H9 (cell line): ENCODE data around the gene L1TD1. TPM values are rescaled to one million over a fixed set of nuclear protein-coding genes. Genes with fewer than 3 reads are reported as not detected.

Experiments
- DNase-seq: peaks from one replicate; pipeline ENCODE4 v3.0.0-alpha.2; 2017
- H2AFZ ChIP-seq: one replicate; pipeline ENCODE4 v1.6.1; 2013; ENCODE audit warnings: mild to moderate bottlenecking, low read length, control low read depth, moderate library complexity
- H2AK5ac ChIP-seq: 2 replicates; pipeline ENCODE4 v1.6.1; 2013; ENCODE audit warnings: low read length, control low read depth, mixed read lengths; ENCODE audit not compliant: insufficient read length
- H2BK120ac ChIP-seq: one replicate; pipeline ENCODE4 v1.6.1; 2013; ENCODE audit warnings: low read depth, mild to moderate bottlenecking, low read length, control low read depth, inconsistent platforms; ENCODE audit not compliant: poor library complexity, severe bottlenecking
- H2BK12ac ChIP-seq: 2 replicates; pipeline ENCODE4 v1.6.1; 2013; ENCODE audit warnings: low read length, control low read depth, mixed read lengths, low read depth; ENCODE audit not compliant: insufficient read length
- H2BK15ac ChIP-seq: 2 replicates; pipeline ENCODE4 v1.6.1; 2013; ENCODE audit warnings: low read depth, low read length, control low read depth
- H2BK20ac ChIP-seq: one replicate; pipeline ENCODE4 v1.6.1; 2013; ENCODE audit warnings: low read depth, mild to moderate bottlenecking, low read length, control low read depth, inconsistent platforms; ENCODE audit not compliant: poor library complexity, severe bottlenecking
- H2BK5ac ChIP-seq: 2 replicates; pipeline ENCODE4 v1.6.1; 2013; ENCODE audit warnings: low read length, control low read depth, mixed read lengths; ENCODE audit not compliant: insufficient read length
- H3K14ac ChIP-seq: 2 replicates; pipeline ENCODE4 v1.6.1; 2013; ENCODE audit warnings: low read length, control low read depth; ENCODE audit not compliant: insufficient read depth
- H3K18ac ChIP-seq: 2 replicates; pipeline ENCODE4 v1.6.1; 2013; ENCODE audit warnings: low read depth, mild to moderate bottlenecking, mixed read lengths, low read length, control low read depth; ENCODE audit not compliant: insufficient read length
- H3K23ac ChIP-seq: 2 replicates; pipeline ENCODE4 v1.6.1; 2013; ENCODE audit warnings: low read length, control low read depth, mixed read lengths, low read depth; ENCODE audit not compliant: insufficient read length
- H3K23me2 ChIP-seq: 2 replicates; pipeline ENCODE4 v1.6.1; 2013; ENCODE audit warnings: low read depth, mild to moderate bottlenecking, mixed read lengths, low read length, control low read depth; ENCODE audit not compliant: insufficient read length, poor library complexity, severe bottlenecking
- H3K27ac ChIP-seq: 2 replicates; pipeline ENCODE4 v1.5.1; 2013; ENCODE audit warnings: low read length, control low read depth, mixed read lengths, low read depth; ENCODE audit not compliant: insufficient read length
- H3K27me3 ChIP-seq: 2 replicates; pipeline ENCODE4 v1.6.1; 2013; ENCODE audit warnings: low read length, control low read depth, inconsistent platforms; ENCODE audit not compliant: insufficient read depth
- H3K4ac ChIP-seq: 2 replicates; pipeline ENCODE4 v1.6.1; 2013; ENCODE audit warnings: low read depth, mild to moderate bottlenecking, control low read depth, inconsistent platforms, low read length, moderate library complexity
- H3K4me1 ChIP-seq: 2 replicates; pipeline ENCODE4 v1.6.1; 2013; ENCODE audit warnings: low read length, control low read depth, inconsistent platforms; ENCODE audit not compliant: insufficient read depth
- H3K4me2 ChIP-seq: 2 replicates; pipeline ENCODE4 v1.6.1; 2013; ENCODE audit warnings: low read length, control low read depth, mixed read lengths; ENCODE audit not compliant: insufficient read length, insufficient read depth
- H3K56ac ChIP-seq: 2 replicates; pipeline ENCODE4 v1.6.1; 2013; ENCODE audit warnings: low read depth, mild to moderate bottlenecking, mixed read lengths, low read length, control low read depth; ENCODE audit not compliant: insufficient read length
- H3K79me1 ChIP-seq: 2 replicates; pipeline ENCODE4 v1.6.1; 2013; ENCODE audit warnings: low read depth, mild to moderate bottlenecking, moderate library complexity, low read length, control low read depth, inconsistent platforms; ENCODE audit not compliant: insufficient read depth, poor library complexity, severe bottlenecking
- H3K79me2 ChIP-seq: 2 replicates; pipeline ENCODE4 v1.6.1; 2013; ENCODE audit warnings: low read length, control low read depth, inconsistent platforms; ENCODE audit not compliant: insufficient read depth
- H3K9ac ChIP-seq: 2 replicates; pipeline ENCODE4 v1.6.1; 2013; ENCODE audit warnings: low read length, control low read depth, mixed read lengths; ENCODE audit not compliant: insufficient read length; ENCODE audit errors: extremely low read depth
- H3K9me3 ChIP-seq: one replicate; pipeline ENCODE4 v1.6.1; 2013; ENCODE audit warnings: low read depth, low read length, inconsistent platforms; ENCODE audit not compliant: control insufficient read depth
- H3T11ph ChIP-seq: one replicate; pipeline ENCODE4 v1.6.1; 2013; ENCODE audit warnings: mild to moderate bottlenecking, low read length, control low read depth, inconsistent platforms
- H4K20me1 ChIP-seq: one replicate; pipeline ENCODE4 v1.6.1; 2013; ENCODE audit not compliant: control insufficient read depth, insufficient read length, insufficient read depth
- H4K5ac ChIP-seq: 2 replicates; pipeline ENCODE4 v1.6.1; 2013; ENCODE audit warnings: low read depth, mild to moderate bottlenecking, mixed read lengths, low read length, control low read depth; ENCODE audit not compliant: insufficient read length
- H4K8ac ChIP-seq: replicated peaks from 2 replicates; pipeline ENCODE4 v1.6.1; 2013; ENCODE audit warnings: low read length, control low read depth, mixed read lengths, low read depth; ENCODE audit not compliant: insufficient read length
- H4K91ac ChIP-seq: 2 replicates; pipeline ENCODE4 v1.6.1; 2013; ENCODE audit warnings: low read depth, mild to moderate bottlenecking, moderate library complexity, mixed read lengths, low read length, control low read depth; ENCODE audit not compliant: insufficient read length
- H3K27ac Mint-ChIP-seq, 3 experiments: 2 replicates in 2 of 3; 3 replicates in 1 of 3; pipeline ENCODE4 v1.8.0; 2020 to 2021; ENCODE audit warnings: mixed read lengths in 3 of 3, mild to moderate bottlenecking in 1 of 3, moderate library complexity in 1 of 3
- H3K27me3 Mint-ChIP-seq: 2 replicates; pipeline ENCODE4 v1.8.0; 2021; ENCODE audit warnings: low read depth, mild to moderate bottlenecking, moderate library complexity, mixed read lengths
- H3K36me3 Mint-ChIP-seq, 3 experiments: 2 replicates in 2 of 3; 3 replicates in 1 of 3; pipeline ENCODE4 v1.8.0; 2020 to 2021; ENCODE audit warnings: low read depth in 3 of 3, mixed read lengths in 3 of 3; ENCODE audit not compliant: insufficient read depth in 1 of 3
- H3K4me1 Mint-ChIP-seq, 2 experiments: 2 replicates each; pipeline ENCODE4 v1.8.0; 2020; ENCODE audit warnings: mixed read lengths in 2 of 2
- H3K4me3 Mint-ChIP-seq, 2 experiments: 2 replicates in 1 of 2; 3 replicates in 1 of 2; pipeline ENCODE4 v1.8.0; 2020 to 2021; ENCODE audit warnings: mild to moderate bottlenecking in 2 of 2, mixed read lengths in 2 of 2, moderate library complexity in 1 of 2
- H3K9me3 Mint-ChIP-seq, 2 experiments: 2 replicates in 1 of 2; 3 replicates in 1 of 2; pipeline ENCODE4 v1.8.0; 2020; ENCODE audit warnings: mild to moderate bottlenecking in 2 of 2, mixed read lengths in 2 of 2, moderate library complexity in 1 of 2
- CTCF ChIP-seq: fragments of 200-600 bp; sonication (generic); conservative IDR thresholded peaks from 3 replicates; pipeline ENCODE4 v1.8.0; 2021; ENCODE audit warnings: antibody characterized with exemption, mild to moderate bottlenecking
- WGBS: extraction: QIAGEN DNeasy Blood & Tissue Kit; methylation state at CpG from one replicate; pipeline ENCODE4 v1.1.7; 2013; ENCODE audit warnings: missing lambda C conversion rate, low lambda C conversion rate, mixed read lengths; ENCODE audit not compliant: insufficient read length; ENCODE audit errors: extremely low coverage; 5-methylcytosine and 5-hydroxymethylcytosine counted together
- total RNA-seq: library from RNA; stranded (reverse); gene quantifications from 2 replicates; pipeline ENCODE4 v1.2.1, GENCODE V29; 2021

The L1TD1 gene
- total RNA-seq, 1 experiment from 2014 or later = 422 TPM

- no CpG with 5 or more reads among the region's 5 CpGs for WGBS
- no peaks in the 10 kb centered on the region; the same call in 1 of the 2 replicates for H3K27me3 Mint-ChIP-seq
- no peak overlapping the region for H2AK5ac ChIP-seq
Observed at GRCh38 chr1:62208087-62208486, 13.4 kb downstream of the L1TD1 start.

More at GRCh38 chr1:62208087-62208486, 13.4 kb downstream of the L1TD1 start:
- H4K91ac ChIP-seq = no peak overlapping the region
- H2AFZ ChIP-seq = no peak overlapping the region
- H3K27ac Mint-ChIP-seq = no peak overlapping the region
- H3K36me3 Mint-ChIP-seq = peaks cover 80 to 95% (median 94%) of the 10 kb centered on the region in 3 experiments
- no peak overlapping the region for H2BK20ac ChIP-seq
- no peak overlapping the region for H3K9ac ChIP-seq
- TF ChIP-seq CTCF = no peak
- peaks cover 3 to 23% of the 10 kb centered on the region in 2 experiments; a peak in 3 of 4 replicates for H3K4me1 Mint-ChIP-seq
- no peak overlapping the region for H3K56ac ChIP-seq
- H3K4me1 ChIP-seq = no peaks in the 10 kb centered on the region; the same call in 1 of the 2 replicates
- no peak overlapping the region for H4K8ac ChIP-seq
- H3K4me3 Mint-ChIP-seq = no peak overlapping the region
- H2BK5ac ChIP-seq = no peak overlapping the region
- no peak overlapping the region for H3K23ac ChIP-seq
- H3K27me3 ChIP-seq = no peaks in the 10 kb centered on the region
- no peak for DNase-seq
- H2BK12ac ChIP-seq = no peak overlapping the region
- no peak overlapping the region for H3K4ac ChIP-seq
- no peak overlapping the region for H2BK15ac ChIP-seq
- H3K9me3 ChIP-seq = no peaks in the 10 kb centered on the region
- H2BK120ac ChIP-seq = no peak overlapping the region
- H3K23me2 ChIP-seq = no peaks in the 10 kb centered on the region
- peaks cover 2% of the 10 kb centered on the region for H4K20me1 ChIP-seq
- H4K5ac ChIP-seq = no peak overlapping the region
- no peak overlapping the region for H3K4me2 ChIP-seq
- H3K18ac ChIP-seq = no peak overlapping the region
- H3K27ac ChIP-seq = no peak overlapping the region
- no peak overlapping the region for H3T11ph ChIP-seq
- H3K9me3 Mint-ChIP-seq = peaks cover 15 to 47% of the 10 kb centered on the region in 2 experiments; a peak in 4 of 5 replicates
- H3K14ac ChIP-seq = no peak overlapping the region
- peaks cover 4% of the 10 kb centered on the region for H3K79me1 ChIP-seq
- H3K79me2 ChIP-seq = peaks cover 8% of the 10 kb centered on the region; the same call in 1 of the 2 replicates
